Dedifferentiated amniotic fluid mesenchymal stem cell (primary cell): ENCODE measurements around the gene DPP3.

Source experiments
- DNase-seq: peaks from one replicate; pipeline ENCODE4 v3.0.0-alpha.2; 2016; ENCODE audit errors: extremely low spot score

DPP3 gene

GRCh38 chr11:66556086-66556485 is 75.9 kb downstream of the DPP3 start:
- DNase-seq: no peak

- no peak for DNase-seq
These were observed 77.6 kb downstream of the DPP3 start for GRCh38 chr11:66557733-66558326.
